K562 (cell line): Measurements from ENCODE around the gene TMEM239. TPM values are rescaled to one million over a fixed set of nuclear protein-coding genes. Genes with fewer than 3 reads are reported as not detected.

ENCODE experiments used
- ATAC-seq: fragments of 200-7000 bp; cut with Tn5 transposase; 3 replicates; pipeline ENCODE4 v1.9.1; 2020; ENCODE audit warnings: moderate library complexity
- BruUV-seq: library from RNA; stranded (reverse); fragments of 400-500 nt; replicated peaks from 2 replicates; lab custom pipeline; 2021; lab: Mats Ljungman, UMichigan
- CTCF ChIA-PET: fragments of 300-600 bp; formaldehyde crosslinking; extraction: SDS; loops from one replicate; lab custom pipeline; 2021; ENCODE audit warnings: low intra/inter-chr PET ratio; lab: Yijun Ruan, JAX
- POLR2A ChIA-PET: fragments of 300-600, 350-650 bp; sonication (Branson Sonifier 250); formaldehyde crosslinking; extraction: SDS; loops from one replicate; lab custom pipeline; 2021; ENCODE audit warnings: antibody characterized with exemption, inconsistent platforms; lab: Yijun Ruan, JAX
- DNase-seq, 4 experiments: peaks; one replicate each; pipeline versions ENCODE4 v3.0.0 to v3.0.0-alpha.2; 2011 to 2018; ENCODE audit warnings: low spot score in 3 of 4, mixed read lengths in 3 of 4; ENCODE audit errors: extremely low read depth in 1 of 4
- FAIRE-seq: peaks from 2 replicates; lab custom pipeline; 2011; peaks lifted over from hg19 to GRCh38; lab: Jason Lieb, UNC
- H2AFZ ChIP-seq: 2 replicates; pipeline ENCODE4 v1.6.0; 2011; ENCODE audit warnings: low read depth, low read length, control low read depth, inconsistent platforms
- H3K27ac ChIP-seq: fragments of 200-600 bp; 3 replicates; pipeline ENCODE4 v1.8.0; 2011; ENCODE audit warnings: low read depth, mild to moderate bottlenecking, control low read depth, inconsistent platforms, low read length, moderate library complexity, mixed read lengths; ENCODE audit errors: extremely low read depth
- H3K27me3 ChIP-seq, 2 experiments: fragments of 300-600 bp in 1 of 2; 2 replicates in 1 of 2; 3 replicates in 1 of 2; pipeline versions ENCODE4 v1.6.0 to v1.8.0; 2011; ENCODE audit warnings: inconsistent platforms in 2 of 2, low read length in 2 of 2, mild to moderate bottlenecking in 1 of 2, mixed read lengths in 1 of 2, moderate library complexity in 1 of 2; ENCODE audit not compliant: control insufficient read depth in 2 of 2, insufficient read depth in 2 of 2
- H3K36me3 ChIP-seq: fragments of 300-600 bp; 3 replicates; pipeline ENCODE4 v1.8.0; 2011; ENCODE audit warnings: mild to moderate bottlenecking, low read length, inconsistent platforms; ENCODE audit not compliant: control insufficient read depth, insufficient read depth
- H3K4me1 ChIP-seq, 2 experiments: fragments of 200-600 bp in 1 of 2; replicated peaks in 1 of 2; 2 replicates in 1 of 2; 3 replicates in 1 of 2; pipeline versions ENCODE4 v1.5.1 to v1.8.0; 2011; ENCODE audit warnings: inconsistent platforms in 2 of 2, low read length in 2 of 2, mild to moderate bottlenecking in 1 of 2, mixed read lengths in 1 of 2, moderate library complexity in 1 of 2; ENCODE audit not compliant: control insufficient read depth in 2 of 2, insufficient read depth in 2 of 2
- H3K4me2 ChIP-seq: 2 replicates; pipeline ENCODE4 v1.6.1; 2011; ENCODE audit warnings: low read length, control low read depth, inconsistent platforms, mixed read lengths; ENCODE audit not compliant: insufficient read depth
- H3K4me3 ChIP-seq: fragments of 200-600 bp; sonication (generic), shearing (Covaris generic); 2 replicates; pipeline ENCODE4 v1.5.1; 2016; ENCODE audit warnings: control low read depth, inconsistent platforms
- H3K79me2 ChIP-seq: fragments of 200-600 bp; 3 replicates; pipeline ENCODE4 v1.8.0; 2011; ENCODE audit warnings: low read length, inconsistent platforms; ENCODE audit not compliant: control insufficient read depth, insufficient read depth
- H3K9ac ChIP-seq, 2 experiments: 2 replicates each; pipeline versions ENCODE4 v1.6.0 to v1.6.1; 2011; ENCODE audit warnings: low read depth in 2 of 2, low read length in 2 of 2, control low read depth in 1 of 2, inconsistent platforms in 1 of 2, mild to moderate bottlenecking in 1 of 2, mixed read lengths in 1 of 2; ENCODE audit not compliant: insufficient read depth in 1 of 2
- H3K9me1 ChIP-seq: one replicate; pipeline ENCODE4 v1.6.0; 2011; ENCODE audit warnings: inconsistent platforms, mild to moderate bottlenecking, low read length, moderate library complexity; ENCODE audit not compliant: control insufficient read depth, insufficient read depth
- H3K9me3 ChIP-seq: replicated peaks from 2 replicates; pipeline ENCODE4 v1.5.1; 2011; ENCODE audit warnings: low read depth, low read length, inconsistent platforms; ENCODE audit not compliant: control insufficient read depth, insufficient read depth
- H4K20me1 ChIP-seq: replicated peaks from 2 replicates; pipeline ENCODE4 v1.6.1; 2011; ENCODE audit warnings: low read length, inconsistent platforms, mixed read lengths; ENCODE audit not compliant: control insufficient read depth, insufficient read depth
- ATF3 ChIP-seq, 2 experiments: fragments of 450-650 bp in 1 of 2; sonication (generic) in 1 of 2; formaldehyde crosslinking in 1 of 2; IDR thresholded peaks in 1 of 2; conservative IDR thresholded peaks in 1 of 2; 2 replicates each; pipeline versions ENCODE4 v1.6.1 to v1.8.1; 2016 to 2023; ENCODE audit warnings: mild to moderate bottlenecking in 2 of 2, moderate library complexity in 2 of 2, inconsistent platforms in 1 of 2, missing genetic modification reagents in 1 of 2
- CEBPB ChIP-seq: fragments of 450-650 bp; IDR thresholded peaks from 2 replicates; pipeline ENCODE4 v1.6.1; 2016; ENCODE audit warnings: missing genetic modification characterization, missing compliant biosample characterization
- DEAF1 ChIP-seq: fragments of 450-650 bp; formaldehyde crosslinking; IDR thresholded peaks from 2 replicates; pipeline ENCODE4 v1.4.0; 2020; ENCODE audit warnings: mild to moderate bottlenecking, moderate library complexity
- KLF13 ChIP-seq: fragments of 450-650 bp; IDR thresholded peaks from 2 replicates; pipeline ENCODE4 v1.6.1; 2016; ENCODE audit warnings: missing genetic modification characterization, low read depth, mild to moderate bottlenecking, missing compliant biosample characterization, moderate library complexity, borderline replicate concordance
- MTA3 ChIP-seq: fragments of 450-650 bp; formaldehyde crosslinking; IDR thresholded peaks from 2 replicates; pipeline ENCODE4 v1.6.1; 2017; ENCODE audit warnings: mild to moderate bottlenecking, borderline replicate concordance
- NFIX ChIP-seq: fragments of 250-450 bp; sonication (Bioruptor Pico); IDR thresholded peaks from 2 replicates; pipeline ENCODE4 v1.4.0; 2020; ENCODE audit warnings: low read depth, mild to moderate bottlenecking, moderate library complexity
- NR2F6 ChIP-seq: fragments of 450-650 bp; formaldehyde crosslinking; IDR thresholded peaks from 2 replicates; pipeline ENCODE4 v1.4.0; 2020; ENCODE audit warnings: mild to moderate bottlenecking
- PHF8 ChIP-seq: fragments of 200-600 bp; sonication (generic); IDR thresholded peaks from 2 replicates; pipeline ENCODE4 v1.6.1; 2012; ENCODE audit warnings: mixed run types, mild to moderate bottlenecking, inconsistent platforms, low read length, moderate library complexity, borderline replicate concordance
- RFX1 ChIP-seq: fragments of 450-650 bp; IDR thresholded peaks from 2 replicates; pipeline ENCODE4 v1.6.1; 2016; ENCODE audit warnings: mild to moderate bottlenecking, moderate library complexity
- RUNX1 ChIP-seq: sonication (generic); IDR thresholded peaks from 2 replicates; pipeline ENCODE4 v1.6.1; 2016; ENCODE audit warnings: antibody characterized with exemption, low read depth
- SETDB1 ChIP-seq: IDR thresholded peaks from one replicate; pipeline ENCODE4 v1.6.1; 2012; ENCODE audit warnings: low read length, control low read depth, inconsistent platforms
- SRSF1 ChIP-seq: fragments of 200-400 bp; formaldehyde crosslinking; IDR thresholded peaks from 2 replicates; pipeline ENCODE4 v1.6.1; 2017; ENCODE audit warnings: mild to moderate bottlenecking, low read depth, low read length, moderate library complexity
- STAT5B ChIP-seq: fragments of 250-450 bp; sonication (Bioruptor Pico); IDR thresholded peaks from 2 replicates; pipeline ENCODE4 v1.8.0; 2021; ENCODE audit warnings: mild to moderate bottlenecking, inconsistent platforms
- TRIM24 ChIP-seq, 2 experiments: fragments of 450-650 bp; IDR thresholded peaks; 2 replicates each; pipeline ENCODE4 v1.6.1; 2016
- TSC22D4 ChIP-seq: fragments of 450-650 bp; IDR thresholded peaks from 2 replicates; pipeline ENCODE4 v1.6.1; 2016; ENCODE audit warnings: missing genetic modification characterization, missing biosample characterization, control low read depth
- ZBTB33 ChIP-seq: sonication (generic); formaldehyde crosslinking; IDR thresholded peaks from 2 replicates; pipeline ENCODE4 v1.8.1; 2023; ENCODE audit warnings: mild to moderate bottlenecking, missing genetic modification reagents
- WGBS: fragments of 100-300 bp; shearing (Covaris generic); methylation state at CpG from one replicate; pipeline ENCODE4 v1.1.6; 2016; ENCODE audit warnings: low coverage, mixed read lengths; ENCODE audit not compliant: insufficient coverage; ENCODE audit errors: missing lambda C conversion rate; 5-methylcytosine and 5-hydroxymethylcytosine counted together
- in situ Hi-C: fragments of 300-500 bp; cut with MboI; formaldehyde crosslinking; loops from 4 replicates; pipeline ENCODE4 v1.15.0; 2018; ENCODE audit warnings: inconsistent platforms, mixed read lengths
- intact Hi-C: fragments of 100-400 bp; cut with micrococcal nuclease; formaldehyde crosslinking; loops from 2 replicates; pipeline ENCODE4 v1.14.2; 2022
- polyA plus RNA-seq, 8 experiments: library from polyadenylated mRNA; depleted of rRNA in 4 of 8; stranded (reverse) in 5 of 8; unstranded in 3 of 8; fragments of >200 nt; fragmentation: Nextera tagmentation in 2 of 8; fragmentation: Illumina TruSeq in 1 of 8; extraction: Ambion mirVana in 2 of 8; extraction: Trizol in 1 of 8; gene quantifications; 2 replicates each; pipeline versions ENCODE4 v1.2.1 to v1.2.3, GENCODE V29; 2011 to 2014; ENCODE audit warnings: inconsistent platforms in 1 of 8, missing spikeins in 1 of 8
- total RNA-seq, 7 experiments: library from RNA; depleted of rRNA in 6 of 7; stranded (reverse); fragments of >200 nt in 6 of 7; fragmentation: Illumina TruSeq in 2 of 7; extraction: Trizol in 2 of 7; gene quantifications; 2 replicates each; pipeline versions ENCODE4 v1.2.1 to v1.2.3, GENCODE V29; 2011 to 2021; ENCODE audit warnings: low replicate concordance in 1 of 7

Gene TMEM239
- total and polyA plus RNA-seq, 9 of the 15 experiments (the other 6 are each of a cell fraction or from before 2014, with no cell fraction given): not detected

GRCh38 chr20:2778602-2779321 lies 37.4 kb upstream of the TMEM239 start:
- Histone ChIP-seq H3K79me2 (no peaks in the 10 kb centered on the region), H3K4me3 (no peak overlapping the region), H3K9me1 (no peaks in the 10 kb centered on the region), H3K9me3 (no peaks in the 10 kb centered on the region), H3K4me2 (no peak overlapping the region), H3K4me1 (no peaks in the 10 kb centered on the region), H3K27me3 (peaks cover 0 to 4% of the 10 kb centered on the region in 2 experiments; a peak in 2 of 5 replicates), H3K36me3 (no peaks in the 10 kb centered on the region), H2AFZ (no peak overlapping the region; the same call in 1 of the 2 replicates), H4K20me1 (no peaks in the 10 kb centered on the region), H3K9ac (no peak overlapping the region), H3K27ac (no peak overlapping the region)
- no peak for TF ChIP-seq DEAF1
- no peak for TF ChIP-seq ATF3 (IDR thresholded peaks at IDR 0.05)
- TF ChIP-seq ATF3 (CRISPR knock-in tag; conservative IDR thresholded peaks at IDR 0.05): no peak
- no peak for TF ChIP-seq SRSF1
- no peak for TF ChIP-seq NR2F6
- TF ChIP-seq STAT5B (CRISPR knock-in tag): no peak
- TF ChIP-seq RFX1: no peak
- no peak for TF ChIP-seq MTA3
- no peak for TF ChIP-seq KLF13
- no peak for TF ChIP-seq NFIX (CRISPR knock-in tag)
- TF ChIP-seq ZBTB33 (CRISPR knock-in tag): no peak
- no peak for TF ChIP-seq PHF8
- no peak for TF ChIP-seq TRIM24 (IDR thresholded peaks at IDR 0.05)
- TF ChIP-seq RUNX1: no peak
- TF ChIP-seq TSC22D4 (tag): no peak
- no peak for TF ChIP-seq SETDB1
- TF ChIP-seq CEBPB (tag): no peak
- no TSS peak for BruUV-seq
- CTCF ChIA-PET: interaction anchor here (0.6 kb wide), 1 partner anchor 233 kb away, joined by 6 read pairs; no protein-coding TSS in a partner anchor
- ATAC-seq (no peak), DNase-seq (no peak), FAIRE-seq (no peak)
- POLR2A ChIA-PET: no interaction called here
- intact Hi-C loops: no loop called here
- in situ Hi-C loops: no loop called here
- WGBS: 44% methylated on average over 10 of the region's 10 CpGs
